Activated naive CD8-positive, alpha-beta T cell treated with anti-CD3 and anti-CD28 coated beads, Interleukin-2, amount 50 U/mL, for 16 hours (primary cell): ENCODE measurements around the gene ZNF692.
A peak's percentile ranks its signal among the peaks of the same experiment; 100 is the strongest.
"Not testable (repeated sequence)": the region's sequence is repeated elsewhere in the genome, so short reads cannot be mapped to it uniquely, and the experiment has no call there.

ENCODE experiments used
- DNase-seq: peaks from one replicate; pipeline ENCODE4 v3.0.0-alpha.2; 2020; ENCODE audit warnings: low read depth, low spot score

Gene ZNF692

DNA sequence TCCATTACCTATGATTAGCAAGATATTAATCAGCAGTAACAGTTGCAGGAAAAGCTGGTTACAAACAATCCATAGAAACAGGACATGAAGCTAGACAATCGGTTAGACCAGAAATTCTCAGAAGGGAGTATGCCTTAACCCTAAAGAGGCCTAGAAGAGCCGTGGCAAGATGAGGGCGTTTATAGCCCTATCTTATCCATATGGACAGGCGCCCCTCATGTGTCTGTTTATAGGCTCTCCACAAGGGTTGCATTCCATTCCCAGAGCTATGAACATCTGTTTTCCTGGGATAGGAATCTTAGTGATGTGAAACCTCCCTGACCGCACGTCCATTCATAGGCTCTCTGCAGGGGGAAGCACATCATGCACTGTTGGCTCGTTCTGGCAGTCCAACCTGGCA is 23.5 kb upstream of the ZNF692 start:
- not testable (repeated sequence) for DNase-seq

DNA sequence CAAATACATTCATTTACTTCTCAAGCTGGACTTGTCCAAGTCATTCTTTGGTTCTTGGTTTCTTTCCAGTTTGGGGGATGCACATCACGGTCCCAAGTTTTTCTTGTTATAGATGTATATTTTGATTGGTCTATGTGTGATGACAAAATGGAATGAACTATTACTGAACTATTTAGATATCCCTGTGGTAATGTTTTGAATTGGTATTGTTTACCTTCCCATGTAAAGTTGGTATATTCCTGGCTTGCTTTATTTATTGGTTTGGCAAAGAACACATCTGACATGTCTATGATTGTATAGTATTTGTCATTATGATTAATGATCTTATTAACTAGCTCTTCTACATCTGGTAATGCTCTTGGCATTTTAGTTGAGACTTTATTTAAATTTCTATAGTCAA is 22.4 kb upstream of the ZNF692 start:
- no peak for DNase-seq

DNA sequence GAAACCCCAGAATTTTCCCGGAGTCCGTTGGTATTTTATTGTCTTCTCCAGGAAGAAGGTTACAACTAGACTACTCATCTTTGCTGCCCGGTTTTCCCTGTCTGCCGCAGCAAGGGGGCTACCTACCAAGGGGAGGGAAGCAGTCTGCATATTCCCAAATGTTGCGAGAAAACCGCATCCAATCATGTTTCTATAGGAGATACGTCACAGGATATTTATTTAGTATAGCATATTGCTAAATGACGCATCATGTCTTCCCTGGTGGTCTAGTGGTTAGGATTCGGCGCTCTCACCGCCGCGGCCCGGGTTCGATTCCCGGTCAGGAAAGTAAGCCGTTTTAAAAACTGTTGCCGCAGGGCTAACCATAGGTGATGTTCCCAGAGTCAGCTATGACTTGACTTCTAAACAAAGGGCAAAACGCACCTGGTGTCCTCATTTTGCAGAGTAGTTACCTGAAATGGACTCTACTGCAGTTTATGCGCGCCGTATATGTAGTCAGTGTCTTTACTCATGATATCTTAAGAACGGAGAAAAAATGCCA is 15.2 kb upstream of the ZNF692 start:
- peak; percentile 62 for DNase-seq

DNA sequence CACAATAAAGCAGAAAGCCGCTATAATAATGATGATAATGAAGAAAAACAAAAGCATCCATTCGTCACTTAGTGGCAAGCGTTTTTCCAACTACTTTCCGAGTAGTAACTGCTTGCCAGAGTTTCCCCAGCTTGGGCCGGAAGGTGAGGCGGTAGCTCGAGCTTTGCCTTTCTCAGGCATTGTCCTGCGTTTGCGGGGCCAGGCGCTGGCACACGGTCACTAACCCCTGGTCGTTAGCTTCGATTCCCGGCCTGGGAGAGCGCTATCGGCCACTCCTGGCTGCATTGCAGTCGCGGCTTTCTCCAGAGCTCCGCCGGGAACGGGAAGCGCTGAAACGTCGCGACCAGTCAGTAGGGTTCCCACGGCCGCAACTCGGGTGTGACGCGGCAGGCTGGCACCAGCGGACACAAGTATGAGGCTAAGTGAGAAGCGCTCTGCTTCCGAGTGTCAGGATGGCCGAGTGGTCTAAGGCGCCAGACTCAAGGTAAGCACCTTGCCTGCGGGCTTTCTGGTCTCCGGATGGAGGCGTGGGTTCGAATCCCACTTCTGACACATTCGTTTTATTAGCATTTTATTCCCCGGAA is 14.6 kb upstream of the ZNF692 start:
- peak; percentile 92 for DNase-seq

DNA sequence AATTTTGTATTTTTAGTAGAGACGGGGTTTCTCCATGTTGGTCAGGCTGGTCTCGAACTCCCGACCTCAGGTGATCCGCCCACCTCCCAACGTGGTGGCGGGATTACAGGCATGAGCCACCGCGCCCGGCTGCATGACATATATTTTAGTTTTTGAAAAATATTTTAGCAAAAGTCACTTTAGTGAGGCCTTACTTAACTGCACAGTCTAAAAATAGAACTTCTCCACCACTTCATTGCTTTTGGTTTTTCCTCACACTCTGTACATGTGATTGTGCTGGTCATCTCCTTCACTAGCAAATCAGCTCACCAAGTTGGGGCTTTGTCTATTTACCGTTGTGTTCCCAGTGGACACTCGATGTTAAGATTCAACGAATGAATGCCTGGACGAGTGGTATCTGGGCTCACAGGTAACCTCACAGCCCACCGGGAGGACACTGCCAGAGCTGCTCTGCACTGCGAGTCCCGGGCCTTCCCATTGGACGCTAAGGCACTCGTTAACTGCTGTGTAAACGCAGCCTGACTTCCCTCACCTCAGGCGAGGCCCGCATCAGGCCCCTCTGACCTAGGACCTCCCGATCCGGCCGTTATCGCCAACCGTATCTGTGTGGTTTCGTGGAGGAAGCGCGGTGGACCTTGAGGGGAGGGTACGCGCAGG is 14.0 kb upstream of the ZNF692 start:
- peak; percentile 32 for DNase-seq

DNA sequence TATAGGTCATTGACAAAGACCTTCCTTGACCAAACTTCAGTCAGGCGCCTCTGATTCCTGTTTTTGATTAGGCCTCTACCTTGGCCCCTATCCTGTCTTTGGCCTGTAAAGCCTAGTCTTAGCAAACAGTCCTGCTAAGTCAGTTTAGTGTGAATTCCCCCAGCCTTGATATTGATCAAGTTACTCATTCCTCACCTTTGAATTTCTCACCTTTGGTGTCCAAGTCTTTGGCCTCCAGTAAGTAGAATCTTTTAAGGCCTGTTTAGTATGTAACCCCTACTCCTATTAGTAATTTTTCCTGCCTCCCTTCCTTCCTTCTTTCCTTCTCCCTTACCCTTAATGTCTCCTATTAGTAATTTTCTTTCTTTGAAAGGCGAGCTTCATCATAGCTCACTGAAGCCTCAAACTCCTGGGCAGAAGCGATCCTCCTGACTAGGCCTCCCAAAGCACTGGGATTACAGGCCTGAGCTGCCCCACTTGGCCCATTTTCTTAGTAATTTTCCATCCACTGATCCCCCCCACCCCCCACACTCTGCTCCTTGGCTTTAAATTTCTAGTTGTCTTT is 13.0 kb upstream of the ZNF692 start:
- no peak for DNase-seq

DNA sequence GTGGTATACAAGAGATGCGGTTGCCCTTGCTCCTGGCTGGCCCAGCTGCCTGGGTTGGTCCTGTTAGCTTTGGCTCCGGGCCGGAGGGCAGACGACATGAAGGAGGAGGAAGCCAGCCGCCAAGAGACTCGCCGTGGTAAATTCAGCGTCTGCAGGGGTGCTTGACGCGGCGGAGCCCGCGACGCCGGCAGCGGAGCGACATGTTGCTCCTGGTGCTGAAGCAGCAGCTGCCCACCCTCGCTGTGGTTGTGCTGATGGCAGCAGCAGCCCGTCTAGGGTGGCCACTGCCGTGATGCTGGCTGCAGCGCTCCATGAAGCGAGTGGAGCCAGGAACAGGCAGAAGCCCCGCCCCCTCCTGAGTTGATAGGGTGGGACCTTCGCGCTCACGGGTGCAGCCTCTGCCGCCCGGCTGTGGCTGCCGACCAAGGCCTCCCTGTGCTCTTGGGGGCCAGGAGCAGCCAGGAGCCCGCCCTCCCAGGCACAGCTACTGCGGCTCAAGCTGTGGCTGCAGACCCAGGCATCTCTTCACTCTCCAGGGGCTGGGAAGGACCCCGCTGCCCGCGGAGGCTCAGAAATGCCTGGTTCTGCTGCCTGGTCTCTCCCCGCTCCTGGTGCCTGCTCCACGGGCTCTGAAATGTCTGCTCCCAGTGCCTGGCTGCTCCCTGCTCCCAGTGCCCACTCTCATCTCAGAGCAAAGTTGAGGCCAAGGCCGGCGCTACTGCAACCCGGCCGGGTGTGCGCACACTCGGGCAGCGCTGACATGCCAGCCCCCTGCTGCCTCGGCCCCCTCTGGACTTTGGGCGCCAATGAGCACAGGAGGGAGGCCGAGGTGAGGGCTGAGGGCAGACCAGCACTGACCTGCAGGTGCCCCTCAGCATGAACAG is 4.4 kb upstream of the ZNF692 start:
- peak; percentile 61 for DNase-seq

DNA sequence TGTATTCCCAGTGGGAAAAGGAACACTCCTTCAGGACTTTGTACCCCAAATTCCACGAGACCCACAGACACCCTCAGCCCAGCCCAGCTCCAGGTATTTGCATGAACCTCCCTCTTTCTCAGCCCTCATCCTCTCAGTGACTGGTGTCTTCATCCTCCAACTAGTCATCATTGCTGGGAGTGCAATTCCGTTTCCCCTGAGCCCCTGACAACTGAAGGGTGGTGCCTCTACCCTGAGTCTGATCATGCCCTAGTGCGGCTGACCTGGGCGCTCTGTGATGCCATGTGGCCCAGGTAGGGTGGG is 3.8 kb upstream of the ZNF692 start:
- no peak for DNase-seq

DNA sequence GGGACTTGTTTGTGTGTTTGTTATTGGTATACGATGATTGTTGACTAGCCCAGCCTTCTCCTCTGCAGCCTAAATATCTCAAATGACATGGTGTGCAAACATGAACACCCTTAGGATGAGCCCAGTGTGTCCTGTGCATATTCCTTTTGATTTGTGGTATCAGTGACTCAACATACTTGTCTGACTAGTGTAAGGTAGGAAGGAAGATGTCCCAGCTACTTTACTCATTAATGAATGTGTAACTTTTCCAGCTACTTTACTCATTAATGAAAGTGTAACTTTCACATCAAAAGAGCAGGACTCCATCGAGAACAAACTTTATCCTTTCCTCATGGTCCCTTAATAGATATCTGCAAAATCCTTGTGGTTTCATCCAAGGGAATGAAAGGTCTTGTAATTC is 2.7 kb upstream of the ZNF692 start:
- DNase-seq = no peak

DNA sequence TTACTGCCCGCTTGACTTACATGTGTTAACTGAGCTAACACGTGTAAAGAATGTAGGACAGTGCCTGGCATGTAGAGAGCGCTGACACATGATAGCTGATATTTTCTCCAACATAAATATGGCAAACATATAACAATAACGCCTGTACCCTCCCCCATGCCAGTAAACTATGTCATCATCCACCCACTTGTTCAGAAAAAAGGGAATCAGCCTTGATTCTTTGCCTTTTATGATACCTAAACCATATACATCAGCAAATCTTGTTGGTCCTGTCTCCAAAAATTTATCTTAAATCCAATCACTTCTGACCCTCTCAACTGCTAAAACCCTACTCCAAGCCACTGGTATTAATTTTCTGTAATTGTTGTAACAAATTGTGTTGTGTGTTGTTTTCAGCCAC is 1.1 kb upstream of the ZNF692 start:
- DNase-seq = no peak

DNA sequence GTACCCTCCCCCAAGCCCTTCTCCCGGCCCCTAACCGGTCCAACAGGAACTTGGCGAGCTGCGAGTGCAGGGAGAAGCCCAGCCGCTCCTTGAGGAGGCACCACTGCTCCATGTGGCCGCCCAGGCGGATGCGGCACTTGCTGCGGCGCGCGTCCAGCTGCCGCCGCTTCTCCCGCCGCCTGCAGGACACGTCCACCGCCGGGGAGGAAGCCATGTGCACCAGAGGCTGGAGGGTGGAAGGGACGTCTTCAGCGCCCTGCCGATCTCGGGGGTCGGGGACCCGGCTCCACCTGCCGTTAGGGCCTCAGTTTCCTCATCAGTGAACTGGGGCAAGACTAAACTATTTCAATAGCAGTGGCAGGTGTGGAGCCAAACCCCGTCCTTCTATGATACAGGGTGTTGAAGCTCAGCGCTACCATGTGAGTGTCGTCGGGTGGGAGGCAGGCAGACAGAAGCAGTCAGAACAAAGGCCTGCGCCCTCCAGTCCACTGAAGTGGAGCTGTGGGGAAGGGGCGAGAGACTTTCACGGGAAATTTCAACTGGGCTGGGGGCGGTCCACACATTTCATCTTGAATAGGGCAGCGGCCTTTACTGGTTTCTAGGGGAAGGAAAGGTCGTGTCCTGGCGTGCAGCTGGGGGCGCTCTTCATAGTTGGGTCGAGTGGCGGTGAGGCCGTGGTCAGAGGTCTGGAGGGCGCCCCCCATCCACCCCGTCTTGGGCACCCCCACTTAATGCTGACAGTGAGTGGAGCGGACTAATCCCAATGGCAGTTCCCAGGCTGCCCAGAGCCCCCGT is 592 bp downstream of the ZNF692 start:
- DNase-seq = no peak

DNA sequence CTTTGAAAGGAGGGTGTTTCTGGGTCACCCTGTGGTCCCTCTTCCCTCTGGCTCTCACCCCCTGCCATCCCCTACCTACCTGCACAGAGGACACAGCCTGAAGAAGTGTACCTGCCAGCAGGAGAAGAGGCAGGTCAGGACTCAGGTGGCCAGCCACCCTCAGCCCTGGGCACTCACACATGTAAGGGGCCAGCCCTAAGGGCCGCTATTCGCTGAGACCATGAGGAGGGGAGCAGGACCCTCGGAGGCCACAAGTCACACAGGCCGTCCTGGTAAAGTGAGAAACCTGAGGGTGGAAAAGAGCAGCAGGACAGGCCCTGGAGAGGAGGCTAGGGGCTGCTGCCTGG is 1.2 kb downstream of the ZNF692 start:
- DNase-seq = no peak

DNA sequence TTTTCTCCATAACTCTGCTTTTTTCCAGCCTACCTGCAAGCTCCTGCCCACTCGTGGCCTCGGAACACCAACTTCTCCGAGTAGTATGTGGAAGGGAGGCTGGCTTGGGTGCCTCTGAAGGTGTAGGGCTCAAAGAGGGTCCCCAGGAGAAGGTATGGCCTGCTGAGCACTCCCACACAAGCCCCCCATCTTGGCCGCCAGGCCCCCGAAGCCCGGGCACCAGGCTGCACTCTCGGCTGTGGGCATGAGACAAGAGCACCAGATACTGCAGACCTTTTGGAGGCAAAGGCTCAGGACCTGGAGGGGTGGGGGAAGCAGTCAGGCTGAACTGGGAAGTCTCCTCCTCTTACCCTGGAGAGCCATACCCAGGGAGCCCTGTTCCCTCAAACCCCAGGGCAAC is 1.7 kb downstream of the ZNF692 start:
- DNase-seq = no peak

DNA sequence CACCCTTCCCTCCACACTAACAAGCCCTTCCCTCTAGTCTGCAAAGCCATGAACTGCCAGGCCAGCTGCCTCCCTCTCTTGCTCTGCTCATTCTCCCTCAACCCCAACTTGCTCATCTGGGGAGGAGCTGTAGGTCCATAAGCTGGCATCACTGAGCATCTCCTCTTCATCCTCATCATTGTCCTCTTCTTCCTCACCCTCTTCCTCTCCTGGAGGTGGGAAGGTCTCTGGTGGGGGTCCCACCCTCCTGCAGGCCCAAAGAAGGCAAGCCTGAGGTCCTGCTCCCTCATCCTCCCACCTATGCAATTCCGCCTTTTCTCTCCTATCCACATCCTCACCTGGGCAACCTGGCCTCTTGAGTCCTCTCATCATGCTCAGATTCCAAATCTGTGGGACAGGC is 2.7 kb downstream of the ZNF692 start:
- DNase-seq = no peak

DNA sequence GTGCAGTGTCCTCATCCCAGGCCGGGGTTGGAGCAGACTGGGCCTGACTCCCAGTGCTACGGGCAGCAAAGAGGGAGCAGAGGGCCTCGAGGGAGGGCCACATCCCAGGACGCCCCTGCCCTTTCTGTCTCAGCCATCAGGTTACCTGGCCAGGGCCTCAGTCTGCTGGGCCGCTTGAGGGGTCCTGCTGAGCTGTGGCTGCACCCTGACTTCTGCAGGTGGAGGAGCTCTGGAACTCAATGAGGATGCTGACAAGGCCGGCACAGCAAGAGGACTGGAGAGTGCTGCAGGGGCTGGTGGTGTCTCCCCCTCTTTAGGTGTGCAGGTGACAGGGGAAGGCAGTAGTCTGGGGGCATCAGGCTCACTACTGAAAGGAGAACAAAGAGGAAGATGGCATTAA is 3.3 kb downstream of the ZNF692 start:
- no peak for DNase-seq

DNA sequence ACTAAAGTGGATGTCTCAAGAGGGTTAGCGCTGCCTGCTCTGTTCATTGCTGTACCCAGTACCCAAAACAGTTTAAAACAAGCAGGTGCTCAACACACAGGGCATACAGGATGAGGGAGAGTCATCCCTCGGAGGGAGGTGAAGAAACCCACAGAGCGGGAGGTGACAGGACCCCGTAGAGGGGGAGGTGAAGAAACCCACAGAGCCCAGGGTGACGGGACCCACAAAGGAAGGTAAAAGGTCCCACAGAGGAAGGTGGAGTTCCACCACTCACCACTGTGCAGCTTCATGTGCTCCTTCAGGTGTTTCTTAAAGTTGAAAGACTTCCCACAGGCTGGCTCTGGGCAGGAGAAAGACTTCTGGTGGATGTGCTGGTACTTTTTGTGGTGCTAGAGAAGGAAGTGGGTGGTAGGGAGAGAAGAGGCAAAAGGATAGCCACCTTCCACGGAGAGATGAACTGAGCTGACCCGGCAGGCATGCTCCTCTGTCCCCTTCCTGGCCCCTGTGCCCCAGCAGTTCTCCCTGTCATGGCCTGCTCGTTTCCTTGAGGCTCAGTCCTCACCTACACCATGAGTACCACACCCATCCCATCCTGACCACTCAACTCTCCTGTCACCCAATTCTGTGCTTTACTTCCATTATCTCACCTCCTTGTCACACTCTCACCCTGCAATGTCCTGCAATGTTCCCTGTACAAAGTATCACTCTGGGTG is 5.1 kb downstream of the ZNF692 start:
- DNase-seq = no peak

DNA sequence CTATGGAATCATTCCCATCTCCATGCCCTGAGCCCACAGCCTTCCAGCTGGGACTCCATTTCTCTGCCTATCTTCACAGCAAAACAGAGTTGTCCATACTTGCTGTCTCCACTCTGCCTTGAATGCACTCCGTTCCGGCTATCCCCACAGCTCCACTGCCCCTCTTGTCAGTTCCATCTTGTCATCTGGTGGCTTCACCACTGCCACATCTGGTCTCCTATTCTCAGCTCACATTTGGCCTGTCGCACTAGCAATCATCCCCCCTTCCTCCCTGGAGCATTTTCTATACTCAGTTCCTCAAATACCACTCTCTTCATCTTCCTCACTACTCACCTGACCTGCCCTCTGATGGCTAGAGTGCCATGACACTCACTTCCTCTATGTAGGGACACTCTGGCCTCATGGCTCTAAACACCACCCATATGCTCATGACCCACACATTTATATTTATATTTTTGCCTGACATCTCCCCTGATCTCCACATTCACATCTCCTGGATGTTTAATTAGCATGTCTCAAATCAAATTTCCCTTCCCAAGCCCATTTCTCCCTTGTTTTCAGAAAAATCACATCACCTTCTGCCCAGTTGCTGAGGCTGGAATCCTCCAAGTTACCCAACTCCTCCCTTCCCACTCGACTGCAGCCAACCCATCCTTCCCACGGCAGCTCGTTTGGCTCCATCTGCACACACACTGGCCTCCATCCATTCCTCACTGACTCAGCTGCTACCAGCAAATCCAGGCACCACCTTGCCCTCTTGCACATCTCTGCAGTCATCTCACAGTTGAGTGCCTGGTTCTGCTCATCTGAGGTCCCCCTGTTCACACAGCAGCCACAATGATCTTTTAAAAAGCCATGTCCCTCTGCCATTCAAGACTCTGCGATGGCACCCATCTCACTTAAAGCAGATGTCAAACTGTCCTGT is 6.1 kb downstream of the ZNF692 start:
- DNase-seq = no peak

DNA sequence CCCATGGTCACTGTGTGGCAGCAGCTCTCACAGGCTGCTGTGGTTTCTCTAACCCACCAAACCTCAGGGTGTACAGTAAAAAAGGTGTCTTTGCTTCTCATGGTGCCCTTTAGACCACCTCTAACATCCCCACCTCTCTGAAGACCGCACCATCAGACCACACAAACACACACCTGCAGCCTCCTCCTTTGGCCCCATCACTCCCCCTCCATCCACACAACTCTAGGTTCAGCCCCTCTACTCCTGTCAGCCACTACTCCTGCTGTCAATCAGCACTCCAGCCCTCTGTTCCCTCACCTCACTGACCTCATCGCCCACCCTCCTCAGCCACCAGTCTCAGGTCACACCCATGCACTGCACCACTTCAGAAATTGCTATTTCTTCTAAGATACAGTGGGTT is 7.5 kb downstream of the ZNF692 start:
- DNase-seq = no peak

DNA sequence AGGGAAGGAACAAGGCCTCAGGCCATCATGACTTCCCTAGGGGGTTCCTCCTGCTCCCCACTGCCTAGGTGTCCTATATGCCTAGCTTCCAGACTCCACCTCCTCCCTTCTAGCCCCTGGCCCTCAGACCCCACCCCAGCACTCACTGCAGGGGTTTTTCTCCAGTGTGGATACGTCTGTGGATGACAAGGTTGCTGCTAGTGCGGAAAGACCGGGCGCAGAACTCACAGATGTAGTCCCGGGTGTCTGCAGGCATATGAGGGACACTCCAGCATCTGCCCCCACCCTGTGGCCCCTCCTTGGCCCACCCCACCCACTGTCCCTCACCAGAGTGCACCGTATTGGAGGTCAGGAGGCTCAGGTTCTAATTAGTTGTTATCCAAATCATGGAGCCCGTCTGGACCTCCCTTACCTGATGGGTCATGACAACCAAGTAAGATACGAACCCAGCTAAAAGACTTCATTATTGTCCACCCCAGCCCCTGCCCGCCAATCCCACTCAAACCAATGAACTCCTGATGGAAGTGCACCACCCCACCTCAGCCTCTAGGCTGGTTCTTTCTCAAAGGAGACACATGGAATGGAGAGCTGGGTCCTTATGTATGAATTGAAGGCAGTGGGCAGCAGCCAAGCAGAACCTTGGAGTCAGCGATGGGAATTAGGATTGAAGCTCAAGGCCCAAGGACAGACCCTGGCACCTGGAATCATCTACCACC is 8.2 kb downstream of the ZNF692 start:
- no peak for DNase-seq
